Ascending aorta (tissue), 2 donors: ENCODE data around the gene TYRP1. TPM values are rescaled to one million over a fixed set of nuclear protein-coding genes. Genes with fewer than 3 reads are reported as not detected.

Experiments
- DNase-seq, 2 donors: peaks; one replicate each; pipeline ENCODE4 v3.0.0-alpha.2; 2019; ENCODE audit warnings: low spot score in 2 of 2
- H3K27ac ChIP-seq, 2 donors: fragments of 200-600 bp; sonication (generic); one replicate each; pipeline ENCODE4 v1.5.1; 2016 to 2017; ENCODE audit warnings: mild to moderate bottlenecking in 1 of 2
- H3K27me3 ChIP-seq: fragments of 200-600 bp; sonication (generic); one replicate; pipeline ENCODE4 v1.5.1; 2017
- H3K36me3 ChIP-seq, 2 donors: fragments of 200-600 bp; sonication (generic); one replicate each; pipeline ENCODE4 v1.5.1; 2016
- H3K4me1 ChIP-seq, 2 donors: fragments of 200-600 bp; sonication (generic); one replicate each; pipeline ENCODE4 v1.5.1; 2016 to 2017; ENCODE audit warnings: mild to moderate bottlenecking in 1 of 2
- H3K4me3 ChIP-seq, 2 donors: fragments of 200-600 bp; sonication (generic); one replicate each; pipeline ENCODE4 v1.5.1; 2016 to 2017; ENCODE audit warnings: mild to moderate bottlenecking in 1 of 2
- H3K9me3 ChIP-seq, 2 donors: fragments of 200-600 bp; sonication (generic); one replicate each; pipeline ENCODE4 v1.5.1; 2016
- intact Hi-C: fragments of 100-400 bp; cut with DNase I; formaldehyde crosslinking; loops from one replicate; pipeline ENCODE4 v1.15.1; 2023
- total RNA-seq: library from RNA; depleted of rRNA; stranded (reverse); fragments of >200 nt; gene quantifications from one replicate; pipeline ENCODE4 v1.1.0, GENCODE V29; 2016
- TF ChIP-seq, protein P1 (sequence below), 3 experiments: fragments of 200-600 bp in 2 of 3; fragments of 450-650 bp in 1 of 3; sonication (generic) in 2 of 3; IDR thresholded peaks; one replicate each; pipeline ENCODE4 v1.5.1; 2016 to 2019; ENCODE audit warnings: antibody characterized with exemption in 3 of 3, mild to moderate bottlenecking in 1 of 3, moderate library complexity in 1 of 3

The TYRP1 gene
- total RNA-seq, 1 donor from 2014 or later, result not detected

DNA sequence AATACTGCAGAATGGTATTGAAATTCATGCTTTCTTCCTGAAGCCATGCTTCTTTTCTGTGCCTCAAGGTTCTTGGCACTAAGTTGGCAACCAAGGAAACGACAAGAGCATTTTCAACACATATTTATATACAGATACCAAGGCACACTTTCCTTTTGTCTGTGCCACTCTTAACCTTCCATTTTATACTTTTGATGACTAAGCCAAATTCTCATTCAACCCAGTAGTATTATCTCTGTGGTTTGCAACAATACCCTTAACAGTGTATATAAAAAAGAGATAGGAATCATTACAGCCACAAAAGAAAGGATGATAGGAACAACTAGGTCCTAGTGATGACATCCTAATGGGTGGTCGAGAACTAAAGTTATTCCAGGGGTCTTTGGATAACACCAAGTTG lies 36.0 kb upstream of the TYRP1 start:
- no peaks in the 10 kb centered on the region for H3K36me3 ChIP-seq
- no peaks in the 10 kb centered on the region for H3K9me3 ChIP-seq
- no peaks in the 10 kb centered on the region for H3K27me3 ChIP-seq
- no peak for DNase-seq
- H3K4me1 ChIP-seq, result no peaks in the 10 kb centered on the region
- no peak overlapping the region for H3K27ac ChIP-seq
- intact Hi-C loops, result no loop called here
- TF ChIP-seq, protein P1, sequence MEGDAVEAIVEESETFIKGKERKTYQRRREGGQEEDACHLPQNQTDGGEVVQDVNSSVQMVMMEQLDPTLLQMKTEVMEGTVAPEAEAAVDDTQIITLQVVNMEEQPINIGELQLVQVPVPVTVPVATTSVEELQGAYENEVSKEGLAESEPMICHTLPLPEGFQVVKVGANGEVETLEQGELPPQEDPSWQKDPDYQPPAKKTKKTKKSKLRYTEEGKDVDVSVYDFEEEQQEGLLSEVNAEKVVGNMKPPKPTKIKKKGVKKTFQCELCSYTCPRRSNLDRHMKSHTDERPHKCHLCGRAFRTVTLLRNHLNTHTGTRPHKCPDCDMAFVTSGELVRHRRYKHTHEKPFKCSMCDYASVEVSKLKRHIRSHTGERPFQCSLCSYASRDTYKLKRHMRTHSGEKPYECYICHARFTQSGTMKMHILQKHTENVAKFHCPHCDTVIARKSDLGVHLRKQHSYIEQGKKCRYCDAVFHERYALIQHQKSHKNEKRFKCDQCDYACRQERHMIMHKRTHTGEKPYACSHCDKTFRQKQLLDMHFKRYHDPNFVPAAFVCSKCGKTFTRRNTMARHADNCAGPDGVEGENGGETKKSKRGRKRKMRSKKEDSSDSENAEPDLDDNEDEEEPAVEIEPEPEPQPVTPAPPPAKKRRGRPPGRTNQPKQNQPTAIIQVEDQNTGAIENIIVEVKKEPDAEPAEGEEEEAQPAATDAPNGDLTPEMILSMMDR (IDR thresholded peaks at IDR 0.05), result no peak
- H3K4me3 ChIP-seq, result no peak overlapping the region

GRCh38 chr9:12657998-12658397 lies 35.2 kb upstream of the TYRP1 start:
- Histone ChIP-seq H3K9me3 (no peaks in the 10 kb centered on the region), H3K27ac (no peak overlapping the region), H3K4me1 (no peaks in the 10 kb centered on the region), H3K27me3 (no peaks in the 10 kb centered on the region), H3K36me3 (no peaks in the 10 kb centered on the region), H3K4me3 (no peak overlapping the region)
- intact Hi-C loops, result no loop called here
- TF ChIP-seq, protein P1 (IDR thresholded peaks at IDR 0.05), result no peak
- no peak for DNase-seq

DNA sequence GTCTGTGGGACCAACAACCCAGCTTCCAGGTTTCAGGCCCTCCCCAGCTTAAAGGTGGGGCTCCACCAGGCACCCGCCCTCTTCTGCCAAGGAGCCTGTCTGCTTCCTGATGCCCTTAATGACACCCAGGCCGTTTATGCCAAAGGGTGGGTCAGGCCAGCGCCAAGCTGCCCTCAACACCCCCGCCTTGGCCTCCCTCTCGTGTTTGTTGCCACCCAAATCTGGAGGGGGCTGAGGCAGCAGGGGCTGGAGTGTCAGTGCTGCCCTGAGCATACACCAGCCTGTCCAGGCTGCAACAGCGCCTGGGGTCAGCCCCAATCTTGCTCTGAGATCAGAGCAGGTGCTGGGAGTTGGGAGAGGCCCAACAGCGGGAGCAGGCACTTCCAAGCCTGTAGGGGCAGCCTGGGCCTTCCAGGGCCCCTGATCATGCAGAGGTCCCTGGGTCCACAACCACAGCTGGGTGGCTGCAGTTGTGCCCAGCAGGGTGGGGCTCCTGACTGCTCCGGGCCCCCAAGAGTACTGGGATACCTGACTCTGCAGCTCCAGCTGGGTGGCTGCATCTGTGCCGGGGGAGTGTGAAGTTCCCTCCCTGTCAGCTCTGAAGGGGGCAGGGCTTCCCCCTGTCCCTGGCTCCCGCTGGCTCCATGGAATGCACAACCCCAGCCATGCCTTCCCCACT lies 34.5 kb upstream of the TYRP1 start:
- no peaks in the 10 kb centered on the region for H3K27me3 ChIP-seq

GRCh38 chr9:12659220-12659619 lies 34.0 kb upstream of the TYRP1 start:
- DNase-seq, result no peak
- no peaks in the 10 kb centered on the region for H3K4me1 ChIP-seq
- no peaks in the 10 kb centered on the region for H3K36me3 ChIP-seq
- H3K27me3 ChIP-seq, result no peaks in the 10 kb centered on the region
- no peak overlapping the region for H3K4me3 ChIP-seq
- TF ChIP-seq, protein P1 (IDR thresholded peaks at IDR 0.05), result no peak
- H3K27ac ChIP-seq, result no peak overlapping the region
- H3K9me3 ChIP-seq, result no peaks in the 10 kb centered on the region
- intact Hi-C loops, result no loop called here

More for the DNA sequence above, 34.5 kb upstream of the TYRP1 start:
- H3K4me1 ChIP-seq, result no peaks in the 10 kb centered on the region
- no peak for DNase-seq
- H3K27ac ChIP-seq, result no peak overlapping the region
- H3K4me3 ChIP-seq, result no peak overlapping the region
- no peaks in the 10 kb centered on the region for H3K36me3 ChIP-seq
- TF ChIP-seq, protein P1 (IDR thresholded peaks at IDR 0.05), result no peak
- intact Hi-C loops, result no loop called here
- H3K9me3 ChIP-seq, result no peaks in the 10 kb centered on the region

DNA sequence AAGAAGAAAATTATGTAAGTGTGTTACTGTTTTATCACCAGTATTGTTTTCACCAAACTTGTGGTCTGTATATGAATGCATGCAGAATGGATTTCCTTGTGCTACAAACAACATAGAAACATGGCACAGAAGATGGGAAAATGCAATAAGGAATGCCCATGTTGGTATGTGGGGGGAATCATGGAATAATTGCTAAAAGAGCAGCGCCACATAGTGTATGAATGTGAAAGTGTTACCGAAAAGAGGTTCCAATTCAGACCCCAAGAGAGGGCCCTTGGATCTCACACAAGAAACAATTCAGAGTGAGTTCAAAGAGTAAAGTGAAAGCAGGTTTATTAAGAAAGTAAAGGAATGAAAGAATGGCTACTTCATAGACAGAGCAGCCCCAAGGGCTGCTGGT lies 26.4 kb upstream of the TYRP1 start:
- Histone ChIP-seq H3K4me1 (no peaks in the 10 kb centered on the region), H3K4me3 (no peak overlapping the region), H3K36me3 (no peaks in the 10 kb centered on the region), H3K27ac (no peak overlapping the region), H3K27me3 (no peaks in the 10 kb centered on the region), H3K9me3 (no peaks in the 10 kb centered on the region)
- intact Hi-C loops, result no loop called here
- no peak for DNase-seq
- TF ChIP-seq, protein P1 (IDR thresholded peaks at IDR 0.05), result no peak

DNA sequence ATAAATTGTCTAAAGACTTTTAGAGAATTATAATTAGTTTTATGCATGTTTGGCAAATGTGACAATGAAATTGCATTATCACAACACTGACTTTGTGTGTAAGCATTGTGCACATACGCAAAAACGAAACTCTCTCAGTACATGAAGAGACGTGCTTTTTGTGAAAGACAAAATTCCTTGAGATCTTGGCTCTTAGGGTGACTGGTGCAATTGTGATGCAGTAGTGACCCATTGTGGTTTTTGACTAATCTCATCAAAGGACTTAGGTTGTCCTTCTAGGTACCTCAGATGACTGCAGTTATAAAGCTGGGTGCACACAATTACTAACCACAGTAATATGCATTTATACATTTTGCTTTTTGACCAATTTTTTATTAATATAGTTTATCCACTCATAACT lies 25.3 kb upstream of the TYRP1 start:
- TF ChIP-seq, protein P1 (IDR thresholded peaks at IDR 0.05), result no peak
- Histone ChIP-seq H3K9me3 (no peaks in the 10 kb centered on the region), H3K36me3 (no peaks in the 10 kb centered on the region), H3K27me3 (no peaks in the 10 kb centered on the region), H3K27ac (no peak overlapping the region), H3K4me1 (no peaks in the 10 kb centered on the region), H3K4me3 (no peak overlapping the region)
- intact Hi-C loops, result no loop called here
- DNase-seq, result no peak
